ENCODE data around the gene CHST12.
"Not testable (repeated sequence)": the region's sequence is repeated elsewhere in the genome, so short reads cannot be mapped to it uniquely, and the experiment has no call there.

CHST12 gene

DNA sequence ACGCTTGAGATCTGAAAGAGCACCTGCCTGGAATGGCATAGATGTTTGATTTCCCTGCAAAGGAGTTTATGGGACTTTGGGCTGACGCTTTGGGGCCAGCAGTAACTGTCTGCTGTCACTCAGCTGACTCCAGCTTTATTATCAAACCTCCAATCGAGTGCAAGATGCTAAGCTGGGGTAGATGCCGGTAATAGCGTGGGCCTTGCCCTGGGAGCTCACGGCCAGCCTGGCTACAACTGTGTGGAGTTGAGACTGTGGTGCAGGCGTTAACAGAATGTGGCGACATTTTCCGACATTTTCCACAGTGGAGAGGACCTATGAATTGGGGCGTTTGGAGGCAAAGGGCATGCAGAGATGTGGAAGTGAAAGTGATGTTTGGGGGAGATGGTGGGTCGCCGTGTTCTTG, 1.3 kb downstream of the CHST12 start:
- DNase-seq (ENCODE audit: low spot score): no peak

DNA sequence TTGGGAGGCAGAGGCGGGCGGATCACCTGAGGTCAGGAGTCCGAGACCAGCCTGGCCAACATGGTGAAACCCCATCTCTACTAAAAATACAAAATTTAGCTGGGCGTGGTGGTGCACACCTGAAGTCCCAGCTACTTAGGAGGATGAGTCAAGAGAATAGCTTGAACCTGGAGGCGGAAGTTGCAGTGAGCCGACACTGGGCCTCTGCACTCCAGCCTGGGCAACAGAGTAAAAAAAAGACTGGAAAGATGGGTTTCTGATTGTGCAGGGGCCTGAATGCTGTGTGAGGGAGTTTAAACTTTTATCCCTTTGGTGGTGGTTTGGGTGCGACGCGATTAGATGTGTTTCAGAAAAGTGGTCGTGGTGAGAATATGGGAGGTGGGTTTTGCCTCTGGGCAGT, 1.8 kb downstream of the CHST12 start:
- no peak for DNase-seq (ENCODE audit: low spot score)

DNA sequence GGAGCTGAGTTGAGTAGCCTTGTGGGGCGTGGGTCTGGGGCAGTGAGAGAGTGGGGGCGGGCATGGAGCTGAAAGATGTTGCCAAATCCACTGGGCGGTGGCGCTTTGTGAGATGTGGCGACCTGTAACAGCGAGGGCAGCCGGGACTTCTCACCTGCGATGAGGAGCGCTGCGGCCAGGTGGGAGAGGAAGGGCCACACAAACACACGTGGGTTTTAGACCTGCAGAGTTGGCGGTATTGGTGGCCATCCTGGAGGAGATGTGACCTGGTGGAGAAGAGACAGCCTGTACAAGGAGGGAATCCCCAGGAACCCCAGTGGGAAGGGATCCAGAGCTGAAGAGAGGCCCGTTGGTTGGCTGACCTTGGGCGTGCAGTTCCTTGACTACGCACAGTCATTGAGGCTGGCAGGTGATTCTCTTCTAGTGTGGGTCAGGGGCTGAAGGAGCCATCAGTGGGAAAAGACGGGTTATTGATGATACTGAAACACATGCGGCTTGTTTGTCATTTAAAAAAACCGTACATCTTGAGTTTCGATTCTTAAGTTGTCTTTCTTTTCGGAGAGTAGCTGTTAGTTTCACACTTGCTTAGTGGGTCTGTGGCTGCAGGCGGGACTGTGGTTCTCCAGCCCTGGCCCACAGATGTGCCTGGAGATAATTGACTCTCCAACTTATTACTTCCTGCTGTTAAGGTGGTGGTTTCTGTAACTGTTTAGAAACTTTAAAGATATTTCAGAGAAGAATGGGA, 2.4 kb downstream of the CHST12 start:
- DNase-seq (ENCODE audit: low spot score): no peak

DNA sequence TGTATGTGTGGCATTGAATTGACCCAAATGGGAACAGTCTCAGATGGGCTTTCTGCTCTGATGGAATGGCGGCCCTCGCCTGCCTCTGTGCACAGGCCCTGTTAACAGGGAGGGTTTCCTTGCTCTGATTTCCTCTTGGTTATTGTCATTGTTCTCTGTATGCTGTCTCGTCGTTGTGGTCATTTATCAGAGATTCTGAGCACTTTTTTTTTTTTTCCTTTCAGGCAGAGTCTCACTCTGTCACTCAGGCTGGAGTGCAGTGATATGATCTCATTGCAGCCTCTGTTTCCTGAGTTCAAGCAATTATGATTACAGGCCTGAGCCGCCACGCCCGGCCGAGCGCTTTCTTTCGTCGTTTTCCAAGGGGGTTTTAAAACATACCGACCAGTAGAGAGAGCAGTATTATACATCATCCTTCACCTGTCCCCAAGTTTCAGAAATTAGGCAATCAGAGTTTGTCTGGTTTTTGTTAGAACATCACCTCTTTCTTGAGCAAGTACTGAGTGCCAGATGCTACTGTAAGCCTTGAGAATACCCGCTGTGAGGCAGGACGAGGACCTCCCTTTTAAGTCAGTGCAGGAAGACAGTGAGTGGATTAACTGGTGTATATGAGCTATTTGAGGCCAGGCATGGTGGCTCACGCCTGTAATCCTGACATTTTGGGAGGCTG, 6.5 kb downstream of the CHST12 start:
- DNase-seq (ENCODE audit: low spot score): no peak

DNA sequence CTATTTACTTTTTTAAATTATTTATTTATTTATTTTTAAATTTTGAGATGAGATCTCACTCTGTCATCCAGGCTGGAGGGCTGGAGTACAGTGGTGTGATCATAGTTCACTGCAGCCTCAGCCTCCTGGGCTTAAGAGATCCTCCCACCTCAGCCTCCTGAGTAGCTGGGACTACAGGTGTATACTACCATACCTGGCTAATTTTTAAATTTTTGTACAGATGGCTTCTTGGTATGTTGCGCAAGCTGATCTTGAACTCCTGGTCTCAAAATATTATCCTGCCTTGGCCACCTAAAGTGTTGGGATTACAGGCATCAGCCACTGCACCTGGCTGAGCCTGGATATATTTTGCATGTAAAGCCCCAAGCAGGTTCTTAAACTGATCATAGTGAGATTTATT, 7.6 kb downstream of the CHST12 start:
- DNase-seq (ENCODE audit: low spot score): no peak

DNA sequence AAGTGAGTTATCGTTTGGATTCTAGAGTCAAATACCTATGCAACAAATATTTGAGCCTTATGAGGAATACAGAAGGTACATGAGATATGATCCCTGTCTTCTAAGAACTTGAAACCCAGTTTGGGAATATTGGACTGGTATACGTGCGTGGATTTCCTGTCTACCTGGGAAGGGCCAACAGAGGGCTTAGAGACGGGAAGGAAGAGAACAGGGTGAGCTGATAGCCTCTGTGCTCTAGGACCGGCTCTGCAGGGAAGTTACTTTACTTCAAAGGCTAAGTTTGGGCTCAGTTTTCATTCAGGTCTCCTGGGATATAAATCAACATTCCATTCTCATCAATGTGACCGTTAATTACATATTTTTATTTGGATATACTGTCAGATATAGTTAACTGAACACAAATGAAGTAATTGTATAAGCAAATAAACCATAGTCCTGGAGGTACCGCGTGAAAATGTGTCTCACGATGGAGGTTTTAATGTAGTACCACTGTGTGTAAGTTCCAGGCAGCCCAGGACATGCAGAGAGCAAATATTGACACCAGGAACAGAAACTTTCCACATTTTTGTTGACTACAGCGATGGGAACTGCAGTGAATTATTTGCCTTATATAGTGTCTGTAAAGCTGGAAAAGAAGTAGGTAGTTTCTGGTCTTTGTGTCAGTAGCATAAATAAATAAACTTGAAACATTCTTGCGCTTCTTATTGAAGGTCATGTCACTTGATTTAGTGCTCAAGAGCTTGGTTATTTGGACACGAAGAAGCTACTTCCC, 8.6 kb downstream of the CHST12 start:
- no peak for DNase-seq (ENCODE audit: low spot score)

DNA sequence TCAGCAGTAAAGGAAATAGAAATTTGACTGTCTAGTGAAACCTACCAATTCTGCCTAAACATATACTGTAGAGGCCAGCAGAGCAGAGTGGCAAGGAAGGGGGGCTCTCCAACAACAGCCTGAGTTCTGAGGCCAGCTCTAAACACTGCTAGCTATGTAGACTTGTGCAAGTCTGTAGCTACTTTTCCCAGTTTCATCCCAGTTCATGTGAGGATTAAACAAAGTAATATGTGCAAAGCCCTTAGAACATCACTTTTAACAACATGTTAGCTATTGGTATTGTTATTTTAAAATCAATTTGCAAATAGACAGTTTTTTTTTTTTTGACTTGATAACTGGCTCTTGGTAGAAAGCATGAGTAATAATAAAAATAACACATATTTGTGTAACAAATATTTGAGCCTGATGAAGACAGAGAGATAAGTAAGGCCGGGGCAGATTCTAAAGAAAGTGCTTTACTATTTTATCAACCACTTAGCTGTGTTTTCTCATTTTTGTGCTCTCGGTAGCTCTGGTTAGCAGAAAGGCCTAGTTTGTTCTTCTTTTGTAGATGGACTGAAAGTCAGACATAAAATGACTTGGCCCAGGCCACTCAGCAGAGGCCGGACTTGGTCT, 9.3 kb downstream of the CHST12 start:
- no peak for DNase-seq (ENCODE audit: low spot score)

DNA sequence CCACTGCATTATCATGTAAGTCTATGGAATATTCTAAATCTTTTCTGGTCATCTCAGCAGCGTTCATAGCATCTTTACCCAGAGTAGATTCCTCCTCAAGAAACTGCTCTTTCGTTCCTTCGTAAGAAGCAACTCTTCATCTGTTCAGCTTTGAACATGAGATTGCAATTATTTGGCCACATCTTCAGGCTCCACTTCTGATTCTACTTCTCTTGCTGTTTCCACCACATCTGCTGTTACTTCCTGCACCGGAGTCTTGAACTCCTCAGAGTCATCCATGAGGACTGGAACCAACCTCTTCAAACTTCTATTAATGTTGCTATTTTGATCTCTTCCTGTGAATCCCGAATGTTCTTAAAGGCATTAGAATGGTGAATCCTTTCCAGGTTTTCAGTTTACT, 12.7 kb downstream of the CHST12 start:
- no peak for DNase-seq (ENCODE audit: low spot score)

DNA sequence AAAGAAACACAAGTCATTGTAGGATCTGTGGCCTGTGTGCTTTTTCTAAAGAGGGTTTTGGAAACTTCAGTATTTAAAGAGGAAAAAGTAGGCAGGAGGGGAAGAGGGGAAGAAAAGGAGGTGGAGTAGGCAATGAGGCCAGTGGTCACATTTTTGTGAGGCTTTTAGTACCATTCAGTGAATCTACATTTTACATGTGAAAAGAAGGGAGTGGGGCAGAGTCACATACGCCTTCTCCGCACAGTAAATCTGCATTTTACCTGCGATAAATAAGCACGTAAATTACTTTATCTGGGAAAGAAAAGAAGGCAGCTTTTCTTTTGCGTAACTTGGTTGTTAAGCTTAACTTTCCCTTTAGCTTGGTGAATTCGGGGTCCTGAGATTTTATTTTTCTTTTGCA, 13.2 kb downstream of the CHST12 start:
- no peak for DNase-seq (ENCODE audit: low spot score)

DNA sequence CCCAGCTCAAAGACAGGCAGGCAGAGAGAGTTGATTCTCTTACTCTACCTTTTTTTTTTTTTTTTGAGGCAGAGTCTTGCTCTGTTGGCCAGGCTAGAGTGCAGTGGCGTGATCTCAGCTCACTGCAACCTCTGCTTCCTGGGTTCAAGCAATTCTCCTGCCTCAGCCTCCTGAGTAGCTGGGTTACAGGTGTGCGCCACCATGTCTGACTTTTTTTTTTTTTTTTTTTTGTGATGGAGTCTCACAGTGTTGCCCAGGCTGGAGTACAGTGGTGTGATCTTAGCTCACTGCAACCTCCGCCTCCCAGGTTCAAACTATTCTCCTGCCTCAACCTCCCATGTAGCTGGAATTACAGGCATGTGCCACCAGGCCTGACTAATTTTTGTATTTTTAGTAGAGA, 13.8 kb downstream of the CHST12 start:
- DNase-seq (ENCODE audit: low spot score): not testable (repeated sequence)

DNA sequence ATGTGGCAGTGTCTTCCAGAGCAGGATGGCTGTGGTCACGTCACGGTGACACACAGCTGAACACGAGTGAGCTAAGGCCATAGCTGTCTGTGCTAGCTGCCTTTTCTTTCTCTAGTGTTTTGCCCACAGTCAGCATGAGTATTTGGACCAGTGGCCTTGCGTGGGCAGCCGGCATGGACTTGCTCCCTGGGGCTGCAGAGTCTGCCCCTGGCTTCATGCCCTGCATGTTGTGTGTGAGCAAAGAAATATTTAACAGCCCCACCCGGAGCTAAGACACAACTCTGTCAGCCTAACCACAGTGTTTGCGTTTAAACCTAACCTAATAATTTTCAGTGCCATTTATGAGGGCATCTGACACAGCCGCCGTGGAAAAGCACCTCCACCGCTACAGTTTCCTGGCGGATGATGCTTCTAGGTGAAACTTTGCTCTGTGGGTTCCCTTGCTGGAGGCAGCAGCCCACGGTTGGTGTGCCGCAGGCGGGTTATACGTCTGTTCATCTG, 14.6 kb downstream of the CHST12 start:
- DNase-seq (ENCODE audit: low spot score): no peak

DNA sequence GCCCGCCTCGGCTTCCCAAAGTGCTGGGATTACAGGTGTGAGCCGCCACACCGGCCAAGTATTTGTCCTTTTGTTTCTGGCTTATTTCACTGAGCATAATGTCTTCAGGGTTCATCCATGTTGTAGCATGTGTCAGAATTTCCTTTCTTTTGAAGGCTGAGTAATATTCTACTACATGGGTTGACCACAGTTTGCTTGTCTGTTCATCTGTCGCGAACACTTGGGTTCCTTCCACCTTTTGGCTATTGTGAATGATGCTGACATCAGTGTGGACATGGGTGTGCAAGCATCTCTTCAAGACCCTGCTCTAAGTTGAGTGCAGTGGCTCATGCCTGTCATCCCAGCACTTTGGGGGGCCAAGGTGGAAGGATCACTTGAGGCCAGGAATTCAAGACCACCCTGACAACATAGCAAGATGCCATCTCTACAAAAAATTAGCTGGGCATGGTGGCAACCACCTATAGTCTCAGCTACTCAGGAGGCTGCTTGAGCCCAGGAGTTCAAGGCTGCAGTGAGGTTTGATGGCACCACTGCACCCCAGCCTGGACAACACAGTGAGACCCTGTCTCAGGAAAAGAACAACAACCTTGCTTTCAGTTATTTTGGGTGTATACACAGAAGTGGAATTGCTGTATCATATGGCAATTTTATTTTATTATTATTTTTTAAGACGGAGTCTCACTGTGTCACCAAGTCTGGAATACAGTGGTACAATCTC, 17.0 kb downstream of the CHST12 start:
- DNase-seq (ENCODE audit: low spot score): no peak

DNA sequence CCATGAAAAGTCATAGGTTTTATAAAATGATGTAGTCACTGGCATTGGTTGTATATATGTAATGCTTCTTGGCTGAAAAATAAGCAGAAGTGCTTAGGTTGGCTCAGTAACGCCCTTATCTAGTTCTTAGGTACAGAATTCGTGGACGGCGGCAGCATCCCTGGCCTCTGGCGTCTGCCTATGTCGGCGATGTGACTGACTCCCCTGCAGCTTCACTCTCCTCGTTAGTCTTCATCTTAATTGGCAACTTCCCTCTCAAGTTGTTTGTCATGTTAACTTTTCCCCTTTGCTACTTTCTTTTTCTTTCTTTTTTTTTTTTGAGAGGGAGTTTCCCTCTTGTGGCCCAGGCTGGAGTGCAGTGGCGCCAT, 18.5 kb downstream of the CHST12 start:
- DNase-seq (ENCODE audit: low spot score): no peak

DNA sequence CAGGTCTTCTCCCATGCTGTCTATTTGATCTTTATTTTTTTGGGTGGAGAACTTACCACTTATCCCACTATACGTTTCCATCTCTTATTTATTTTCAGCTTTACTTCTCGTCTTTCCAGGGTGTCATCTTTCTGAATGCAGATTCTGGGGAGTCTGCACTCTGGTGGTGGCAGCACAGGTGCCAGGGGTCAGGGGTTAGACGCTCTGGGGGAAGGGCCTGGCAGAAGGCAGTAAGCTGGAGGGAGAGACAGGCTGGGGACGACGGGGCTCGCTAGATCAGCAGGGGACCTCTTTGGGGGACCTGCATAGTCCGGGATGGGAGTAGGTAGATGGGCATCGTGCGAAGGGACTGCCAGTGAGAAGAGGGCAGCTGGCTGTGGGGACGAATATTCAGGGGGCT, 22.3 kb downstream of the CHST12 start:
- DNase-seq (ENCODE audit: low spot score): no peak

DNA sequence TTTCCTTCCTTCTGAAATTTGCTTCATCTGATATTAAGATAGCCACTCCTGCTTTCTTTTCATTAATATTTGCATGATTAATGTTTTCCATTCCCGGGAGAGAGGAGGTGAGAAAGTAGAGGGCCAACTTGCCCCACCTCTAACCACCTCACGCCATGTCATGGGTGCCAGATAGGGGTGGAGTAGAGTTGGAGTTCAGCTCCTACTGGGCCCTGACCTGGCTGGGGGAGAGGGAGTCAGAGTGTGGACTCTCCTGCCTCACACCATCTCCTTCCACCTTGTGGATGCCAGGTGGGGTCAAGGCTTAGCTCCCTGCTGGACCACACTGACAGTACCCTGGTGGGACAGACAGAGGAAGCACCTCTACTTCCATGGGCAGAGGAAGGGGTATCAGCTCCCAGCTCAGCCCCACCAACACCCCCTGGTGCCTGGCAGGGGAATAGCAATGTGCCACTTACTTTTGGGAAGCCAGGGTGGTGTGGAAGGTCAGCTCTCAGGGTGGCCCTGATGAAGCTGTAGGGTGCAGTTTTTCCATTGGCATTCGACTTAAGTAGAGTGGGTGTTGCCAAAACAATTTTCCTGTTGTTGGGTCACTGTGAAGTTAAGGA, 28.0 kb downstream of the CHST12 start:
- DNase-seq (ENCODE audit: low spot score): no peak

DNA sequence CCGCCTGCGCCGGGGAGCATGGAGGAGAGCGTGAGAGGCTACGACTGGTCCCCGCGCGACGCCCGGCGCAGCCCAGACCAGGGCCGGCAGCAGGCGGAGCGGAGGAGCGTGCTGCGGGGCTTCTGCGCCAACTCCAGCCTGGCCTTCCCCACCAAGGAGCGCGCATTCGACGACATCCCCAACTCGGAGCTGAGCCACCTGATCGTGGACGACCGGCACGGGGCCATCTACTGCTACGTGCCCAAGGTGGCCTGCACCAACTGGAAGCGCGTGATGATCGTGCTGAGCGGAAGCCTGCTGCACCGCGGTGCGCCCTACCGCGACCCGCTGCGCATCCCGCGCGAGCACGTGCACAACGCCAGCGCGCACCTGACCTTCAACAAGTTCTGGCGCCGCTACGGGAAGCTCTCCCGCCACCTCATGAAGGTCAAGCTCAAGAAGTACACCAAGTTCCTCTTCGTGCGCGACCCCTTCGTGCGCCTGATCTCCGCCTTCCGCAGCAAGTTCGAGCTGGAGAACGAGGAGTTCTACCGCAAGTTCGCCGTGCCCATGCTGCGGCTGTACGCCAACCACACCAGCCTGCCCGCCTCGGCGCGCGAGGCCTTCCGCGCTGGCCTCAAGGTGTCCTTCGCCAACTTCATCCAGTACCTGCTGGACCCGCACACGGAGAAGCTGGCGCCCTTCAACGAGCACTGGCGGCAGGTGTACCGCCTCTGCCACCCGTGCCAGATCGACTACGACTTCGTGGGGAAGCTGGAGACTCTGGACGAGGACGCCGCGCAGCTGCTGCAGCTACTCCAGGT, 29.7 kb downstream of the CHST12 start:
- DNase-seq (ENCODE audit: low spot score): no peak

DNA sequence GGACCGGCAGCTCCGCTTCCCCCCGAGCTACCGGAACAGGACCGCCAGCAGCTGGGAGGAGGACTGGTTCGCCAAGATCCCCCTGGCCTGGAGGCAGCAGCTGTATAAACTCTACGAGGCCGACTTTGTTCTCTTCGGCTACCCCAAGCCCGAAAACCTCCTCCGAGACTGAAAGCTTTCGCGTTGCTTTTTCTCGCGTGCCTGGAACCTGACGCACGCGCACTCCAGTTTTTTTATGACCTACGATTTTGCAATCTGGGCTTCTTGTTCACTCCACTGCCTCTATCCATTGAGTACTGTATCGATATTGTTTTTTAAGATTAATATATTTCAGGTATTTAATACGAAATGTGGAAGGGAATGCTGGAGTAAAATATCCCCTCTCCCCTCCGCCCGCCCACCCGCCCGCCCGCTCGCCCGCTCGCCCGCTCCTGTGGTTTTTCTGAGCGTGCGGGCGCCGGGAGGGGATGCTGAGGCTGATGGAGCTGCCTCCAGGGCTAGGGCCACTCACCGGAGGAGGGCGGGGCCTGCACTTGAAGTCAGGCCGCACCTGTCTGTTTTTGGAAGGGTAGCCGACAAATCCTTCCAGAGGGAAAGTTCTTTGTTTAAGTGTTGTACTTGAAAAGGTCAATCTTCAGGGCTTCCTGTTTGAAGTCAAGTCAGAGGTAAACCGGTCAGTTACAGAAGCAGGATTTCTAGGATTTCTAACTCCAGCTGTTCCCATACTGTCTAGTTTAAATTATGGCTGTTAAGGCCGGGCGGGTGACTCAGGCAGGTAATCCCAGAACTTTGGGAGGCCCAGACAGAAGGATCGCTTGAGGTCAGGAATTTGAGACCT, 30.5 kb downstream of the CHST12 start:
- no peak for DNase-seq (ENCODE audit: low spot score)

DNA sequence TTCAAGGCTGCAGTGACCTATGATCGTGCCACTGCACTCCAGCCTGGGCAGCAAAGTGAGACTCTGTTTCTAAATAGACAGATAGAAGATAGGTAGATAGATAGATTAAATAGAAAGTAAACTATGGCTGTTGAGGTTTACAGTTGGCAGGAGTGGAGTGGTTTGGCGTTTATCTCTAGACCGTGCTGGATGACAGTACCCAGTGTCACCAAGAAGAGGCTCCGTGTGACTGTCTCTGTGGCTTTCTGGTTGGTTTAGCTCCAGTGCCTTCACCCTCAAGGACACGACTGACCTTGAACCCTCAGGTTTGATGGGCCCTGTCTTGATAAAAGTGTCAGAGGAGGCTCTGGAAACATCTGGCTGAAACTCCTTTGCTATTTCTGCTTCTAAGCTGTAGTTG, 31.7 kb downstream of the CHST12 start:
- no peak for DNase-seq (ENCODE audit: low spot score)

DNA sequence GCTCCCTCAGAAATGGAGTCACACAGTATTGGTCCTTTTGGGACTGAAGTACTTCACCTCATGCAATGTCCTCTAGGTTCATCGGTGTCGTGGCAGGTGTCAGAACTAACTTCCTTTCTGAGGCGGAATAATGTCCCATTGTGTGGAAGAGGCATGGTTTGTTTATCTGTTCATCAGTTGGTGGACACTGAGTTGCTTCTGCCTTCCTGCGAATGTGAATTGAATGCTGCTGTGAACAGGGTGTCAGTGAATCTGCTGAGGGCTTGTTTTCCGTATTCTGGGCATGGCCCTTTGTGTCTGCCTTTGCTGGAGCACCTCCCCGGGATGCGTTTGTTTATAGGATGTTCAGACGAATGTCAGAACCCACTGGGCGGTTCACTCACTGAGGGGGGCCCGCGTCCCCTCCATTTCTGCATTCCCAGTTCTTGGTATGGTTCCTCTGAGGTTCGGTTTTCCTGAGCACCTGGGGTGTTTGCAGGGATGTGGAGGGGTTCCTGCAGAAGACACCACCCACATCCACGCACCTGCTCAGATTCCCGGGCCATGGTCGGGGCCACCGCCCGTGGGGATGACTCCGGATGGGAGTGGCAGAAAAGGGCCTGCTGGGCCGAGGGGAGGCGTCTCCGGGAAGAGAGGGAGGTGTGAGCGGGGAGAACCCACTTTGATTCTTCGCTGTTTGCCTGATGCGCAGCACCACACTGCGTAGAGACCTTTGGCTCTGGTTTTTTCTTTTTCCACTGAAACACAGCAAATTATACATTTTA, 33.1 kb downstream of the CHST12 start:
- no peak for DNase-seq (ENCODE audit: low spot score)

Measured in ecto neural progenitor cell (in vitro differentiated cells).